GM18873 (cell line): ENCODE measurements around the gene FANK1.
"Not testable (repeated sequence)": the region's sequence is repeated elsewhere in the genome, so short reads cannot be mapped to it uniquely, and the experiment has no call there.

Experiments
- ATAC-seq: cut with Tn5 transposase; IDR thresholded peaks from one replicate; pipeline ENCODE4 v1.9.1; 2021; ENCODE audit warnings: mild to moderate bottlenecking, moderate library complexity, moderate number of reproducible peaks; ENCODE audit not compliant: unreplicated experiment, low FRiP score

The FANK1 gene

GRCh38 chr10:126016156-126016805 is 119.9 kb downstream of the FANK1 start:
- ATAC-seq = no peak

- ATAC-seq = no peak
Observed at GRCh38 chr10:126016882-126017281, 120.5 kb downstream of the FANK1 start.

GRCh38 chr10:126017961-126018560 is 121.7 kb downstream of the FANK1 start:
- no peak for ATAC-seq

GRCh38 chr10:126021833-126022500 is 125.6 kb downstream of the FANK1 start:
- ATAC-seq = no peak

GRCh38 chr10:126022841-126023240 is 126.5 kb downstream of the FANK1 start:
- ATAC-seq = no peak

- ATAC-seq = no peak
Observed at GRCh38 chr10:126027692-126028091, 131.3 kb downstream of the FANK1 start.

GRCh38 chr10:126029999-126030398 is 133.6 kb downstream of the FANK1 start:
- no peak for ATAC-seq

- no peak for ATAC-seq
Observed at GRCh38 chr10:126034586-126034985, 138.2 kb downstream of the FANK1 start.

- no peak for ATAC-seq
Observed at GRCh38 chr10:126036515-126036914, 140.2 kb downstream of the FANK1 start.

- ATAC-seq = no peak
Observed at GRCh38 chr10:126037946-126038345, 141.6 kb downstream of the FANK1 start.

GRCh38 chr10:126041117-126041516 is 144.8 kb downstream of the FANK1 start:
- no peak for ATAC-seq

GRCh38 chr10:126041804-126042231 is 145.5 kb downstream of the FANK1 start:
- peak; percentile 100 for ATAC-seq

GRCh38 chr10:126042354-126042753 is 146.0 kb downstream of the FANK1 start:
- ATAC-seq = no peak

- no peak for ATAC-seq
Observed at GRCh38 chr10:126042906-126043305, 146.5 kb downstream of the FANK1 start.

- no peak for ATAC-seq
Observed at GRCh38 chr10:126043389-126043788, 147.0 kb downstream of the FANK1 start.

GRCh38 chr10:126045861-126046260 is 149.5 kb downstream of the FANK1 start:
- ATAC-seq = no peak

- ATAC-seq = no peak
Observed at GRCh38 chr10:126046831-126047230, 150.5 kb downstream of the FANK1 start.

GRCh38 chr10:126047749-126048148 is 151.4 kb downstream of the FANK1 start:
- ATAC-seq = not testable (repeated sequence)

- no peak for ATAC-seq
Observed at GRCh38 chr10:126049759-126050700, 153.7 kb downstream of the FANK1 start.

- no peak for ATAC-seq
Observed at GRCh38 chr10:126052171-126052570, 155.8 kb downstream of the FANK1 start.

GRCh38 chr10:126054191-126054590 is 157.8 kb downstream of the FANK1 start:
- no peak for ATAC-seq
